Upper lobe of left lung (tissue), 4 donors: ENCODE results near the gene PRAC1.

Source experiments
- EP300 ChIP-seq, 4 donors: sonication (generic); formaldehyde crosslinking; IDR thresholded peaks; one replicate each; pipeline ENCODE4 v1.5.1; 2017; ENCODE audit warnings: antibody characterized with exemption in 4 of 4, control low read depth in 2 of 4
- POLR2A ChIP-seq, 4 donors: fragments of 450-650 bp; IDR thresholded peaks; one replicate each; pipeline ENCODE4 v1.5.1; 2016 to 2017; ENCODE audit warnings: antibody characterized with exemption in 4 of 4, mild to moderate bottlenecking in 2 of 4
- TF ChIP-seq, protein P1 (sequence below), 6 experiments: fragments of 450-650 bp in 4 of 6; fragments of 200-600 bp in 2 of 6; sonication (generic) in 2 of 6; IDR thresholded peaks; one replicate each; pipeline ENCODE4 v1.5.1; 2016 to 2019; ENCODE audit warnings: antibody characterized with exemption in 6 of 6

DNA sequence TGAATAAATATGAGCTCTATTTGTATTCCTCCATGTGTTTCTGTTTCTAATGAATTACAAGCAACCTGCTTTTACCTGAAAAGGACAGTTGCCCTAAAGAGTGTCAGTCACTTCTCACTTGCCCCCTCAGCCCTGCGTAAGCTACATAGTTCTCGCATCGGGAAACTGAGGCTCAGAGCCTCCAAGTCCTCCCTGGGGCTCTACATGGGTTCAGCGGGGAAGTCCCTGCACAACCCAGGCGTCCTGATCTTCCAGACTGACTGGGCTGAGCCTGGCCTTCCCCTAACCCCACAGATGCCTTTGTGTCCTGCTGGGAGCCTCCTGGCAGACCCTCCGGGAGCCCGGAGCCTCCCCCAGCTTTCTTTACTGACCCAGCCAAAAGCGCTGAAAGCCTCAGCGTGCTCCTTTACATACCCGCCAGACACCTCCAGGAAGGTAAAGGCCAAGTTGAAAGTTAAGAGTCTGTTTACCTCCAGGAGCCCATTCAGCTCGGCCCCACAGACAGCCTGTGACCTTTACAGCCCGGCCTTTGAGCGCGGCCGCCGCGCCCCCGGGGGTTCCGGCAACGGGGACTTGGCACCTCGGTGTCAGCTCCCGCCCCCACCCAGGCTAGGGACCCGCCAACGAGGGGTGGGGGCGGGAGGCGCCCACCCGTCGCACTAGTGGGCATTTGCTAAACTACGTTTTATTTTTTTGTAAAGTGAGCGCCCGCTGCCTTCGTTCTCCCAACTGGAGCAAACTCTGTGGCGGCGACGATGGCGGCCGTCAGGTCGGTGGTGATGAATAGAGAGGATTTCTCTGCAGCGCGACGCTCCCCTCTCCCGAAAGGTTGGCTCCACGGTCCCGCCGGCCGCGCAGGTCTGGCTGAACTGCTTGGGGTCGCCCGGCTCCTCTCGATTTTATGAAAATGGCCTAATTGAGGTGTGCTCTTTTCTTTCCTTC, 10.6 kb upstream of the PRAC1 start:
- TF ChIP-seq, protein P1, sequence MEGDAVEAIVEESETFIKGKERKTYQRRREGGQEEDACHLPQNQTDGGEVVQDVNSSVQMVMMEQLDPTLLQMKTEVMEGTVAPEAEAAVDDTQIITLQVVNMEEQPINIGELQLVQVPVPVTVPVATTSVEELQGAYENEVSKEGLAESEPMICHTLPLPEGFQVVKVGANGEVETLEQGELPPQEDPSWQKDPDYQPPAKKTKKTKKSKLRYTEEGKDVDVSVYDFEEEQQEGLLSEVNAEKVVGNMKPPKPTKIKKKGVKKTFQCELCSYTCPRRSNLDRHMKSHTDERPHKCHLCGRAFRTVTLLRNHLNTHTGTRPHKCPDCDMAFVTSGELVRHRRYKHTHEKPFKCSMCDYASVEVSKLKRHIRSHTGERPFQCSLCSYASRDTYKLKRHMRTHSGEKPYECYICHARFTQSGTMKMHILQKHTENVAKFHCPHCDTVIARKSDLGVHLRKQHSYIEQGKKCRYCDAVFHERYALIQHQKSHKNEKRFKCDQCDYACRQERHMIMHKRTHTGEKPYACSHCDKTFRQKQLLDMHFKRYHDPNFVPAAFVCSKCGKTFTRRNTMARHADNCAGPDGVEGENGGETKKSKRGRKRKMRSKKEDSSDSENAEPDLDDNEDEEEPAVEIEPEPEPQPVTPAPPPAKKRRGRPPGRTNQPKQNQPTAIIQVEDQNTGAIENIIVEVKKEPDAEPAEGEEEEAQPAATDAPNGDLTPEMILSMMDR (IDR thresholded peaks at IDR 0.05) = no peak
- TF ChIP-seq POLR2A (IDR thresholded peaks at IDR 0.05) = no peak
- TF ChIP-seq EP300 (IDR thresholded peaks at IDR 0.05) = no peak
